ENCODE data around the gene SLC38A2.

- no peak for TF ChIP-seq CTCF (IDR thresholded peaks at IDR 0.05; ENCODE audit: poor library complexity, severe bottlenecking)
- TF ChIP-seq EP300 (conservative IDR thresholded peaks at IDR 0.05; ENCODE audit: poor library complexity, severe bottlenecking) = no peak
- no peak for TF ChIP-seq EZH2 (IDR thresholded peaks at IDR 0.05; ENCODE audit: borderline replicate concordance, insufficient read depth, low read length, poor library complexity, severe bottlenecking)
- TF ChIP-seq POLR2AphosphoS5 (IDR thresholded peaks at IDR 0.05) = no peak
- TF ChIP-seq RAD21 (conservative IDR thresholded peaks at IDR 0.05) = no peak
- no peak for TF ChIP-seq SMC3 (conservative IDR thresholded peaks at IDR 0.05; ENCODE audit: poor library complexity)
These were observed 2.8 kb downstream of the SLC38A2 start for GRCh38 chr12:46369474-46370379.
